Breast epithelium (tissue), 3 donors: ENCODE data around the gene SLC46A3.

ENCODE experiments used
- POLR2AphosphoS5 ChIP-seq, 3 donors: sonication (generic); formaldehyde crosslinking; IDR thresholded peaks; one replicate each; pipeline ENCODE4 v1.6.1; 2017; ENCODE audit warnings: antibody characterized with exemption in 3 of 3
- TF ChIP-seq, protein P1 (sequence below), 3 donors: fragments of 450-650 bp; IDR thresholded peaks; one replicate each; pipeline ENCODE4 v1.5.1; 2016 to 2017; ENCODE audit warnings: antibody characterized with exemption in 3 of 3, mild to moderate bottlenecking in 3 of 3, moderate library complexity in 3 of 3

DNA sequence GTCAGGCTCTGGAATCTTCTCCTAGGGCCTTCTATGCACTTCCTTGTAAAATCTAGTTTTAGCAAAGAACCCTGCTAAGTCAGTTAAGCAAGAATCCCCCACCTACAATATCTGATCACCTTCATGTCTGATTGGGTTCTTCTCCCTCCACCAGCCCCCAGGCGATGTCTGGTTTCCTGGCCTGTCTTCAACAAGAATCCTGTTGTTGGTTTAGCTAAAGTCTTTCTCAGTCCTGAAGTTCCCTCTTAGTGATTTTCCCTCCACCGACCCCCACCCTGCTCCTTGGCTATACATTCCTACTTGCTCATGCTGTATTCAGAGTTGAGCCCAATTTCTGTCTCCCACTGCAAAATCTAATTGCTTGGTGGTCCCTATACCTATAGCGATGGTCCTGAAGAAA lies 35.2 kb upstream of the SLC46A3 start:
- TF ChIP-seq, protein P1, sequence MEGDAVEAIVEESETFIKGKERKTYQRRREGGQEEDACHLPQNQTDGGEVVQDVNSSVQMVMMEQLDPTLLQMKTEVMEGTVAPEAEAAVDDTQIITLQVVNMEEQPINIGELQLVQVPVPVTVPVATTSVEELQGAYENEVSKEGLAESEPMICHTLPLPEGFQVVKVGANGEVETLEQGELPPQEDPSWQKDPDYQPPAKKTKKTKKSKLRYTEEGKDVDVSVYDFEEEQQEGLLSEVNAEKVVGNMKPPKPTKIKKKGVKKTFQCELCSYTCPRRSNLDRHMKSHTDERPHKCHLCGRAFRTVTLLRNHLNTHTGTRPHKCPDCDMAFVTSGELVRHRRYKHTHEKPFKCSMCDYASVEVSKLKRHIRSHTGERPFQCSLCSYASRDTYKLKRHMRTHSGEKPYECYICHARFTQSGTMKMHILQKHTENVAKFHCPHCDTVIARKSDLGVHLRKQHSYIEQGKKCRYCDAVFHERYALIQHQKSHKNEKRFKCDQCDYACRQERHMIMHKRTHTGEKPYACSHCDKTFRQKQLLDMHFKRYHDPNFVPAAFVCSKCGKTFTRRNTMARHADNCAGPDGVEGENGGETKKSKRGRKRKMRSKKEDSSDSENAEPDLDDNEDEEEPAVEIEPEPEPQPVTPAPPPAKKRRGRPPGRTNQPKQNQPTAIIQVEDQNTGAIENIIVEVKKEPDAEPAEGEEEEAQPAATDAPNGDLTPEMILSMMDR (IDR thresholded peaks at IDR 0.05) = no peak
- no peak for TF ChIP-seq POLR2AphosphoS5 (IDR thresholded peaks at IDR 0.05)
